ENCODE results near the gene SEMA4C.
"Not testable (repeated sequence)": the region's sequence is repeated elsewhere in the genome, so short reads cannot be mapped to it uniquely, and the experiment has no call there.

SEMA4C gene

GRCh38 chr2:96895746-96896651, 26.1 kb upstream of the SEMA4C start:
- no peak for DNase-seq

GRCh38 chr2:96895032-96895745, 25.3 kb upstream of the SEMA4C start:
- no peak for DNase-seq

DNA sequence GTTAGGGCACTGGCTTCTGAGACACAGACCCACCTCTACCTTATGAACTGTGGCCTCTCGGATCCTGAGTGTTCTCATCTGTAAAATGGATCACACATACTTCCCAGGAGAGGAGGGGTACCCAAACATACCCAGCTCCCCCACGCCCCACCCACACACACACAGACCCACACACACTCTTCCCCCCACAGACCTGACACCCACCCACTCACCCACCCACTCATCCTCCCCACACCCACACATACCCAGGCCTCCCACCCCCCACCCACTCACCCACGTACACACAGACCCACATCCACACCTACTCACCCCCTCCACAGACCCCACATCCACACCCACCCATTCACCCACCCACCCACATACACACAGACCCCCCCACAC, 24.3 kb upstream of the SEMA4C start:
- DNase-seq, result no peak

- DNase-seq, result no peak
These were observed 23.6 kb upstream of the SEMA4C start for GRCh38 chr2:96893289-96894150.

DNA sequence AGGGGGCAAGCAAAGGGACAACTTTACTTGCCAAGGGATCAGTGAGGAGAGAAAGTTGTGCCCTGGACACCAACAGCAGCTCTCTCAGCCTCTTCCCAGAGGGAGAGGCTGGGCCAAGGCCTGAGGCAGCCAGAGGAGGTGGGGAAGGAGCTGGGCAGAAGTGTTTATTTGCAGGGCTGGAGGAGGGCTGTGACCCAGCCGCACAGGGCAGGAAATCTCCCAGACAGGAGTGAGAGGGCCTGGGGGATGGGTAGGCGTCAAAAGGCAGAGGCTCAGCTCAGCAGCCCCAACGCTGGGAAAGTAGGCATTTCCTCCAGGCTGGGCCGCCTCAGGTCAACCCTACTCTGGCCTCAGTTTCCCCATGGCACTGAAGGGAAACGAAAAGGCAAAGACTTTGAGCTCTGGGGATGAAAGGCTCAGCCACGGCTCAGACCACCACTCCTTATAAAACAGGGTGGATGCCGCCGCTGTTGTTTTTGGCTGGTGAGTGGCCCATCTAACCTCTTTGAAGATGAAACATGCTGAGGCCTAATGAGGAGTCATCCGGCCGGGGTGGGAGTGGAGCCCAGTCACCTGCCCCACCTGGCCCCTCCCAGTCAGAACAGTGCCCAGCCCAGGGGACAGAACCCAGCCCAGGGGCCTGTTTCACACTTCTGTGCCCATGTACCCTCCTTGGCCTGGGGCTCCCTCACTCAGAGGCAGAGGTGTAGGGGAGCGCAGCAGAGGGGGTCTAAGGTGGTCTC, 21.9 kb upstream of the SEMA4C start:
- no peak for DNase-seq

GRCh38 chr2:96890726-96891385, 21.0 kb upstream of the SEMA4C start:
- no peak for DNase-seq

DNA sequence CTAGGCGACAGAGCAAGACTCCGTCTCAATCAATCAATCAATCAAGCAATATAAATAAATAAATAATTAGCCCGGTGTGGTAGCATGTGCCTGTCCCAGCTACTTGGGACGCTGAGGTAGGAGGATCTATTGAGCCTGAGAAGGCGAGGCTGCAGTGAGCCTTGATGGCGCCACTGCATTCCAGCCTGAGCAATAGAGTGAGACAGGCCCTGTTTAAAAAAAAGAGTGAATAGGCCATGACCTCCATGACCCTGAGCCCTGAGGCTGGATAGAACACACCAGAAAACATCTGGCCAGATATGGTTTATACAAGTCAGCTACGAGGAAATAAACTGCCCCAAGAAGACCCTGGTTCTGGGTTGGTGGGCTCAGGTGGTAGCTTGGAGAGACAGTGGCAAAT, 20.4 kb upstream of the SEMA4C start:
- DNase-seq, result no peak

DNA sequence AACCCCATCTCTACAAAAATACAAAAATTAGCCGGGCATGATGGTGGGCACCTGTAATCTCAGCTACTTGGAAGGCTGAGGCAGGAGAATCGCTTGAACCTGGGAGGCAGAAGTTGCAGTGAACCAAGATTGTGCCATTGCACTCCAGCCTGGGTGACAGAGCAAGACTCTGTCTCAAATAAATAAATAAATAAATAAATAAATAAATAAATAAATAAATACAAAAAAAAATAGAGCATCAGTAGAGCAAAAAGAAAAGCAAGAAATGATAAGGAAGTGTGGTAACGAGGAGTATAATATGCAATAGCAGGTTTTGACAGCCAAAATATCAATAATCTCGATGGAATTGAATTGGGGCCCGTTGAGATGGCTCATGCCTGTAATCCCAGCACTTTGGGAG, 19.6 kb upstream of the SEMA4C start:
- not testable (repeated sequence) for DNase-seq

GRCh38 chr2:96888072-96889011, 18.5 kb upstream of the SEMA4C start:
- DNase-seq, result no peak

GRCh38 chr2:96887493-96888012, 17.7 kb upstream of the SEMA4C start:
- DNase-seq, result no peak

- DNase-seq, result no peak
These were observed 15.8 kb upstream of the SEMA4C start for GRCh38 chr2:96885432-96886347.

DNA sequence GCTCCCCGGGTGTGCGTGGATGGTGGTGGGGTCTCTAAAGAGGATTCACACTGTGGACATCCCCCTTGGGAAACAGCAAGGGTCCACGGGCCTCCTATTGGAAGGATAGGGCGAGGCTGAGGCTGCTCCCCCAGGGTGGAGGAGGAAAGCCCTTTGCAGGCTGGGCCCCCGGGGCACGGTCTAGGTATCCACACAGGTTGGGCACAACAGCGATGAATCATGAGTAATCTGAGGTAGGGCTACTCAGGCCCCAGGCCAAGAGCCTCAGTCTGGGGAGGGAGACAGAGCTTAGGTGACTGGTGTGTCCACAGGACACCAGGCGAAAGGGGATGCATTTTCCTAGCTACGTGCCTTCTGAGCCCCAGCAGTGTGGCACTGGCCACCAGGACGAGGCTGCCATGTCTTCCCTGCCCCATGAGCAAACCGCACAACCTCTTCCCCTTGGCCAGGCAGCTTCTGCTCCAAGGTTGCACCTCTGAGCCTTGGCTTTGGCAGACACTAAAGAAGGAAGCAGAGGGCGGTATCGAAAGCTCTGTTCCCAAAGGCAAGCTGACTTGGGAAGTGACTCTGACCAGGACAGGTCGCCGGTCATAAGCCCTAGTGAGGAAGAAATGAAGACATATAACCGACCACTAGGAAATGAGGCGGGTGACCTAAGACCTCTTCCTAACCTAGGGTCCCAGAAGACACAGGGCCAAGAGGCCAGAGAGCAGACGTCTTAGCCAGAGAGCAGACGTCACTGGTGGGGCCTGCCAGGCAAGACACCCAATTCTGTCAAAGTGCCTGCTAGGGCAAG, 14.6 kb upstream of the SEMA4C start:
- DNase-seq, result no peak

- no peak for DNase-seq
These were observed 13.4 kb upstream of the SEMA4C start for GRCh38 chr2:96883306-96883705.

GRCh38 chr2:96882906-96883305, 13.0 kb upstream of the SEMA4C start:
- DNase-seq, result no peak

- no peak for DNase-seq
These were observed 12.3 kb upstream of the SEMA4C start for GRCh38 chr2:96882230-96882629.

DNA sequence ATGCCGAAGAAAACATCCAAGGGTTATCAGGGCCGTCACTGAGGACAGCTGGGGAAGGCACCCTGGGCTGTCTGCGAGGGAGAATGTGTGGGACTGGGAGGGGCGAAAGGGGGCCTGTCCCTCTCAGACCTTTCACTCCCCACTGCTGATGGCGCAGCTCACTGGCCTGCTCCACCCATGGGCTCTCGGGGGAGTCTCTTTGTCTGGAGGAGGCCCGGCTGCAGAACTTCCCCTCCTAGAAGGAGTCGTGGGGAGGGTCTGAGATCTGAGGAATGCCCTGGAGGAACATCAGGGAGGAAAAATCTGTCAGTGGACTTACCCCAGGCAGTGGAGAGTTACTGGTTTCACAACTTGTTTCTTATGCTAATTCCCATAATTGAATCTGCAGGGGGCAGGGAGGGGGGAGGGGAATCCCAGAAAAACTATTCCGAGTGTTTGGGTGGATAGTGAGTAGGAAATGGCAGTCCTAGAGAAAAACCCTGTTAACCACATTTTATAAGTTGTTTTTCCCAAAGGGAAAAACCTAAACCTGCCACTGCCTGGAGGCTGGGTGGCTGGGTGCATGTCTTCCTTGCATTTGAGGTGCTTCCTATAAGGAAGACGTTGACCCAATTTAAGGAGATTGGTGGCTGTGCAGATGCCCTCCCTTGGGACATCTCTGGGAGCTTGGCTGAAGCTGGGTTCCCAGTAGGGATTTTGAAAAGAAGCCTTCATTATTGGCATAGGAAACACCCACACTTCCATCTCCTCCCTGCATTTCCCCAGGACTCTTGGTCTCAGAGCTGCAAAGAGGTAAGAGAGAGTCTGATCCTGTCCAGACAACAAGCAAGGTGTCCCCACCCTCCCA, 11.7 kb upstream of the SEMA4C start:
- DNase-seq, result no peak

DNA sequence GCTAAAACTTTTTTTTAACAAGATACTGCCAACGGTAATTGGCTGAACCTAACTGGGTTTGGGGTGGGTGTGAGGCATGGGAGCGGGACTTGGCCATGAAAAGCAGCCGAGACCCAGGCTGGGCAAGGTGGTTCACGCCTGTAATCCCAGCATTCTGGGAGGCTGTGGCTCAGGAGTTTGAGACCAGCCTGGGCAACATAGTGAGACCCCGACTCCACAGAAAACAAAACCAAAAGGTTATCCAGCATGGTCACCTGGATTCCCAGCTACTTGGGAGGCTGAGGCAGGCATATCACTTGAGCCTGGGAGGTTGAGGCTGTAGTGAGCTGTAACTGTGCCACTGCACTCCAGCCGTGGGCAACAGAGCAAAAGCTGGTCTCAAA, 11.0 kb upstream of the SEMA4C start:
- no peak for DNase-seq

Measured in activated CD4-positive, CD25-positive, alpha-beta regulatory T cell treated with anti-CD3 and anti-CD28 coated beads, Interleukin-2, amount 50 U/mL, for 72 hours (primary cell).